Activated naive CD4-positive, alpha-beta T cell treated with Interleukin-2 at 50 U/mL for 16 hours (primary cell): Measurements from ENCODE around the gene CDC42EP3.

Experiments used
- DNase-seq: peaks from one replicate; pipeline ENCODE4 v3.0.0-alpha.2; 2020

Gene CDC42EP3

DNA sequence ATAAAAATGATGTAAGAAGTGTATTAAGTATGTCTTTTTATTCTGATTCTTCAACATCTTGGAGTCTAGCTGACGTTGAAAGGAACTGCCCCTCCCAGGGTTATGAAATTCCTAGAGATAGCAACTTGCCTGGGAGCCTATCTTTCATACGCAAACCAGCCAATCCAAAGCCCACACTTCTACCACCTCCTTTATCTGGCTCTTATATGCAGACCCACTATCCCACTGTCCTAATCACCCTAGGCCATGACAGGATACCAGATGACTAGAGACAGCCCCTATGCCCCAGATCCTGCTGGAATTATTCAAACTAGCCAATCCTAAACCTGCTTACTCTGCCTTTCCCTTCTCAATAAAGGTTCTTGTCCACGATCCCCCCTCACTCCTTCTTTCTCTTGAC is 11.8 kb upstream of the CDC42EP3 start:
- DNase-seq = no peak

DNA sequence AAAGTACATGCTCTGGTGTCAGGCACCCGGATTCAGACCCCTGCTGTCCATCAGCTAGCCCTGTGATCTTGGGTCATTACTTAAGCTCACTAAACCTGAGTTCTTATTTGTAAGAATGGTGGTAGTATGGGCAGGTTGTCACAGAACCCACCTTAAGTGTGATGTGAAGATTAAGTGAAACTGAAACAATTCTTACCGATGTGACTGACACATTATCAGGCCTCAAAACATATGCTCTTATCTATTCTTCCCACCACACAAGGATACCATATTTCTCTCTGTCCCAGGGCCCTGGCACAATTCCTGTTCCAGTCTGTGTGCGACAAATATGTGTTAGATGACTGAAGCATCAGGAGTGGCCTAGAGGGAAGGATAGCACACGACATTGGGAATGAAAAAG is 11.0 kb upstream of the CDC42EP3 start:
- DNase-seq = no peak

DNA sequence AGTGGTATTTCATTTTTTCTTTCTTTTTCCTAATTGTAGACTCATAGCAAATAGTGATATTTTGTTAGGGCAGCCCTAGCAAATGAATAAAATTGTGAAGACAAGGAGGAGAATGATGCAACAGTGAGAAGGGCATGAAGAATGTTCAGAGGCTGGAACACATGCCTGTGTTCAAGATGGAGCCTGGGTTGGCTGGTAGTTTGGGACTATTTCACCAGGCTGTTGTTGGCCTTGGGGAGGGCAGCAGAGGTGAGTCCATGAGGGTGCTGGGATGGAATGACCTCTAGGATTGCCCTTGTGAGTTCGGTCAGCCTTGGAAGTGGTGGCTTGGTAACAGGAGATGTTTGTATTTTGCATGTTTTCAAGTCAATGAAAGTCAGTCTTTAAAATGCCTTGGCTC is 10.1 kb upstream of the CDC42EP3 start:
- DNase-seq = no peak

DNA sequence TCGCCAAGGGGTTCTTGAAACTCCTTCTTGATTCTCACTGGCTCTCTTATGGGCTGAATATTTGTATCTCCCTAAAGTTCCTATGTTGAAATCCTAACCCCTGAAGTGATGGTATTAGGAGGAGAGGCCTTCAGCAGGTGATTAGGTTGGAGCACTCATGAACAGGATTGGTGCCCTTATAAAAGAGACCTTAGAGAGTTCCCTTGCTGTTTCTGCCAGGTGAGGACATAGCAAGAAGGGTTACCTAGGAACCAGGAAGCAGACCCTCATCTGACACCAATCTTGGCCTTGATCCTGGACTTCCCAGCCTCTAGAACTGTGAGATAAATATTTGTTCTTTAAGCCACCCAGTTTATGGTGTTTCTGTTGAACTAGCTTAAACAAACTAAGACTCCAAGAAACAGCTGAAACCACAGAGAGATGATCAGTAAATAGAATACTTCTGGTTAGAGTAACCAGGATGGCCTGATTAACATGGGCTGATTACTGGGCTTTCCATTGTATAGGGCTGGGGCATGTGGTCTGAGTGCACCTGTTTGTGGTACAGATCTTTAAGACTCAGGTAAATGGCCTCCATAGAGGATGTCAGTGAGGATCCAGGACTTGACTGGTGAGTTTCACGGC is 7.7 kb upstream of the CDC42EP3 start:
- no peak for DNase-seq

DNA sequence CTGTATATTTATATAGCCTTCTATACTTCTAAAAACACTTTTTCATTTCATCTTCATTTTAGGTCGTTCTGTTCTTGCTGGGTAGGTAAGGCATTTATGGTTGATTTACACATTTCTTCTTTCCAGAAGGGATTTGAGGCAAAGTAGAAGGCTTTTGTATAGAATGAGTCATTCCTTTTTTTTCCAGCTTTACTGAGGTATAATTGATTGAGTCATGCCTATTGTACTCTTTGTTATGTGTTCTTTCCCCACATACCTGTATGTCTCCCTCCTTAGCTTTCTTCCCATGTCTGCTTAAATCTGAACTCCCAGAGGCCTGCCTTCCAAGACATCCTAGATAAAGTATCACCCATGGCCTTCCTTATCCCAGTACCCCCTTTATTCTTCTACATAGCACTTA is 4.8 kb upstream of the CDC42EP3 start:
- DNase-seq = no peak

DNA sequence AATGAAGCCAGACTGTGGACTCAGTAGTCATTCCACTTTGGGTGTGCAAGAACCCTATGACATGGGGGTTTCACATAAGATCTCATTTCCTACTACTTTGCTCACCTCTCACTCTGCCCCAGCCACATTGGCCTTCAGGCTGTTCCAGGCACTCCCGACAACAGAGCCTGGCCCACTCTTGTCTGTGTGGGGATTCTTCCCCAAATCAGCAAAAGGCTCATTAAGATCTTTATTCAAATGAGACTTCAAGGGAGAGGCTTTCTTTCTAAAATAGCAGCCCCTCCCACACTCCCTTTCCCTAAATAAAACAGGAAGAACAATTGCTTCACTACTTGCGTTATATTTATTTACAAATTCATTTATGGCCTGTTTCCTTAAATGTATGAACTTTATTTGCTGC is 3.5 kb upstream of the CDC42EP3 start:
- no peak for DNase-seq

DNA sequence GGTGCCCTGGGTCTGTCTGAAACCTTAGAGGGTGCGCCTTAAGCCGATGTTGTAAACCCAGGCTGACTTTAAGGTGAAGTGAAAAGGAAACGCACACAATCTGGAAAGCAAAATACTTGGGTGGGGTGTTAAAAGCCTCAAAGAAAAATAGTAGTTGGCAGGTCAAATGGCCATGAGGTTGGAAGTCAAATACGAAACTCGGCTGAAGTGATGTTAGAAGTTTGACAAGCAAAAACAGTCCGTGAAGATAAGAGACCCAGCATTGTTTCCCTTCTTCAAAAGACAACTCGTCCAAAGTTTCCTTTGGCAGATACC is 1.4 kb upstream of the CDC42EP3 start:
- DNase-seq = no peak

DNA sequence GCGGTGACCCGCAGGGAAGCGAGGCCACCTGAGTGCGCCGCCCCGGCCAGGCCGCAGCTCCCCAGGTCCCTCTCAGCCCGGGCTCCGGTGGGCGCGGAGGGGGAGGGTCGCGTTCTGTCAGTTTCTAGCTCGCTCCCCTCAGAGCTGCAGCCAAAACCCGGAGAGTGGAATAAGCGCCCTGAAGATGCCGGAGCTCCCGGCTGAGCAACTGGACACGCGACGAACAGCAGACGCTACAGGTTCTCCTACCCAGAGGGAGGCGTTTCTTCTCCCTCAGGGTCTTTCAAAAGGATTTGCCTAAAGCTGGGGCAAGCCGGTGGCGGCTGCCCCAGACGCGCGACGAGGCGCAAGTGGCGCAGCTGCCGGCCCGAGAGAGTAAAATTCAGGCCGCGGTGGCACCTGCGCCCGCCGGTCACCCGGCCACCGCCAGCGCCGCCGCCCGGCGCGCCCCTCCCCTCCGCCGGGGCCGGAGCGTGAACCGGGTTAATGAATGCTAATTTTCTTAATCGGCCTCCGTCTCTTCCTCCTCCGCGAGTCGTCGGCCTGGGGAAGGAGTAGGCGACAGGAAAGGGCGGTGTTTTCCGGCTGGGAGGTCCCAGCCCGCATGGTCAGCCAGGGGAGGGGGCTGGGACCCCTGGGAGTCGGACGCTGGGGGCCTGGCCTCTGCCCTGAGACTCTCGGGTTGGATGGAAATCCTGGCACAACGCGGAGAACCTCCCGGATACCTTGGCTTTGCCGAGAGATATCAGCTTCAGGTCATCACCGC is 845 bp upstream of the CDC42EP3 start:
- peak; percentile 79 for DNase-seq

DNA sequence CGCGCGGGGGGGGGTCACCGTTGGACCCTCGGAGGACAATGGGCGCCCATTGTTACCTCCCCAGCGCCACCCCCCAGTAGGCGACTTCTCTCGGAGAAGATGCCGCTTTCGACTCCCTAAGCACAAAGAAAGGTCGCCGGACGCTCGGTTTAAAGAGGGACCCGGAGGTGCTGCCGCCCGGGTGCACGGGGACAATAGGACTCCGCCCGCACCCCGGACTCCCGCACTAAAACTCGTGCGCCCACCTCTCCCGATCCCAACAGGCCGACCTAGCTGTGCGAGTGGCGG is 318 bp upstream of the CDC42EP3 start:
- no peak for DNase-seq

DNA sequence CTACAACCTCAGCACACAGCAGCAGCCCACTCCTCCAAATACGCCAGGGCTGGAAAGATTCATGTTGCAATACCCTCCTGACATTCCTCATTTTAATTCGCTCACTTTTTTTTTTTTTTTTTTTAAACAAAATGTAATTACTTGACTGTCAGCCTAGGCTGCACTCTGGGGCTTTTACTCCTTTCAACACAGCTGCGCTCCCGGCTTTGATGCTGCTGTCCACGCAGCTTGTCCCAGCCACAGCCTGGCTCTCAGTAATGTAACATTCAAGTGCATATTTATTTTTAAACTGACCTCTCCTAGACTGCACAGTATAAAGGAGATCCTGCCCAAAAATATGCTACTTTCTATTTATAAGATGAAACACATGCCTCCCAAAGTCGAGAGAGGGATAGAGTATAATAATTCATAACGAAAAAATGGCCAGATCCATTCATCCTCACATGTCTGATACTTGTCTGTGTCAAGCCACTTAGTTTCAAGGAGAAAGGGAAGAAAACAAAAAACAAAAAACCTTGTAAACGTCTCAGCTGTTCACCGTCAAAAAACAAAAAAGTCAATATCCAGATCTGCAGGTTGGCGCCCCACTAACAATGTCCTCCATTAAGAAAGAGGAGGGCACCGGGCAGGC is 949 bp downstream of the CDC42EP3 start:
- DNase-seq = no peak

DNA sequence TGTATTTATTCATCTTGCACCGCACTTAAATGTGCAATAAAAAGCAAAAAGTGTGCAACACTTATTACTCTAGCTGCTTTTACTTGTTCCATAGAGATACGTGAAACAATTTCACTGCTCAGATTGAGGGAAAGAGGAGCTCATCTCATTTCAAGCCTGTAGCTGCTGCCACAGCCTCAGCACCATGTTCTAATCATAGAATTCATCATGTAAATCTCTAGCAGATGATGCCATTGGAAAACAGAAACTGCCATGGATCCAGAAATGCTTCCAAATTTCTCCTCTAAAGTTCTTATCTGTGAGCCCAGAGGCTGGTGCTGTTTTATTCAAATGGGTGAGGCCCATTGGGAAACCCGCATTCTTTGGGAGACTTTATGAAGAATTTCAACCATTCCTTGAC is 2.0 kb downstream of the CDC42EP3 start:
- DNase-seq = no peak

DNA sequence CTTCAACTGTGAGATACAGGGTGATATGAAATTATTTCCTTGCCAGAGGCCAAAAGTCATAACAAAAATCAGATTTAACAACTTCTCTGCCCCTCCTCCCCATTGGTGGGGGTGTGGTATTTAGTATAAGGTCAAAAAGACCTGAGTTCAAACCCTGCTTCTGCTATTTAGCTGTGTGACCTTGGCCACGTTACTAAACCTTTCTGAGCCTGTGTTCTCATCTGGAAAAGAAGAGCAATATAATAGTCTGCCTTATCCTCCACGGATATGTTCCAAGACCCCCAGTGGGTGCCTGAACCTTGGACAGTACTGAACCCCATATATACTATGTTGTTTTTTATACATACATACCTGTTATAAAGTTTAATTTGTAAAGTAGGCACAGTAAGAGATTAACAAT is 3.7 kb downstream of the CDC42EP3 start:
- no peak for DNase-seq

DNA sequence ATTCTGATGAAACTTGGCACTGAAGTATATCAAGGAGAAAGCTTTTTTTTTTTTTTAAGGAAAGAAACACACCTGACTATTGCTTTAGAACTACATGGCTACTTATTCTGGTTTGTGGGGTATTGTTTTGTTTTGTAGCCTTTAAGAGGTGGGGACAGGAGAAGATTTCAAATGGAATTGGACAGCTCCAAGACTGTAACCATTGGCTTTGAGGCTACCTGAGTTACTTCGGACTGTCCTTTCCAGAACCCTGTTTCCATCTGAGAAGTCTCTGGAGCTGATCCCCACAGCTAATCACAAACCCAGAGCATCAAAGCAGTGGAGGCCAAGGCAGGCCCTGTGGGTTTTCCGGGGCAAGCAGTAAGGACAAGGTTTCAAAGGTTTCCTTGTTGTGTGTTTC is 4.7 kb downstream of the CDC42EP3 start:
- DNase-seq = no peak

DNA sequence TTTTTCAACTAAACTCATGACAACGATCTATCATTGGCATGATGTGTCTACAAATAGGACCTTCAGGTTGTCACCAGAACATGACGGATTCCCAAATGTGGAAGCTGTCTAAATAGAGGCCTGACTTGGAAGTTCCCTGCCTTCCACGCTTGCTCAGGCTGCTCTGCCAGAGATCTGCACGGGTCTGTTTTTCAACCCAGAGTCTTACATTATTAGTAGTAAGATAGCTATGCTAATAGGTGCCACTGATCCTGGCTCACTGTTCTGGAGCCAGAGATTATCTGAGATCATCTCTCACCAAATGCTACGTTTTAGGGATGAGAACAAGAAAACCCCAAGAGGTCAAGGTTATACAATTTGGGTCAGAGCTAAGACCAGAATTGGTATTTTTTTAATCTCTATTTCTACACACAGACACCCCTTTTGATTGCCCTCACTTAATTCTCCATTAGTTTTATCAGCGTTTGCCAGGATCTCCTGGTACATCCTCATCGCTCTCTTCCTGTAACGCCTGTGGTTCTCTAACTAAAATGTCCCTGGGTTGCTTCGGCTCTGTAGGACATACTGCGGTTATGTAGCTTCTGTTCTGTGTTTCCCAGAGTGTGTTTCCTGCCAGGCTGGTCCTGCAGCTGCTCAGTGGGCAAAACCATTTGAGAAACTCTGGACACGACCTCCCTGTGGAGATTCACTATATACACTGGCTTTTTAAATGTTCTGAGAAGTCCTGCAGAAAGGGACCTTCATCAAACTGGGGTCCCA is 5.7 kb downstream of the CDC42EP3 start:
- DNase-seq = no peak

DNA sequence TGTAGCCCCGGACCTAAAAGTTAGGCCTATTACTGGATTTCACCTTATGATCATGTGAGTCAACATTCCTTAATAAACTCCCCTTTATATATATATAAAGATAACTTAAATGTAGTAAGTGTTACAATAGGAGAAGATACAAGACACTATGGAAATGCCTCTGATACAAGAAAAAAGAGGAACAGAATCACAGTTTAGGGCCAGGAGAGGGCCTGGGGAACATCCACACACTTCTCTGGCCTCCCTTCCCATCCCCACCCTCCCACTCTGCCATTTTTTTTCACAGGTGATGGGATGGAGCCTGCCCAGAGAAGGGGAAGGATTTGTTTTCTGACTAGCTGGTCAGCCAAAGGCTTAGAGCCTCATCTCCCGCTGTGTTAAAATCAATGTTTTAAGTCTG is 6.4 kb downstream of the CDC42EP3 start:
- DNase-seq = no peak

DNA sequence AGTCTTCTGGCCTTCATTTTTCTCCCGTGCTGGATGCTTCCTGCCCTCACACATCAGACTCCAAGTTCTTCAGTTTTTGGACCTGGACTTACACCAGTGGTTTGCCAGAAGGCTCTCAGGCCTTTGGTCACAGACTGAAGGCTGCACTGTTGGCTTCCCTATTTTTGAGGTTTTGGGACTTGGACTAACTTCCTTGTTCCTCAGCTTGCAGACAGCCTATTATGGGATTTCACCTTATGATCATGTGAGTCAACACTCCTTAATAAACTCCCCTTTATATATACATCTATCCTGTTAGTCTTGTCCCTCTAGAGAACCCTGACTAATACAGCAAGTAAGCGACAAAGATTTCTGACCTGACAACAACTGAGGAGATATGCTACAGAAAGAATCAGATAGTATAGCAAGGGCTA is 7.2 kb downstream of the CDC42EP3 start:
- no peak for DNase-seq

DNA sequence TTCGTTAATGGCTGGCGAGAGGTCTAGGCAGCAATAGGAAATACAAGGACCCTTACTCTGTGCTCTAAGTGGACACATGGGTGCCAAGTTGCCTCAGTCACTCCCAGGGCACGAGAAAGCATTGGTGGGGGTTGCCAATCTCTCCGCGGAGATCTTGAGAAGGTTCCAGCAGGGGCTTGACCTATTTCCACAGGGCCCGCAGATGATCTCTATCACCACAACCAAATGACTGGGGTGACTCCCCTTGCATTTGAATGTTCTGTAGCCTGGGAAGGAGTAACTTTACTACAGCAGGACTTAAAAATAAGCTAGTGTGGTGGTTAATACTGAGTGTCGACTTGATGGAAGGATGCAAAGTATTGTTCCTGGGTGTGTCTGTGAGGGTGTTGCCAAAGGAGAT is 8.1 kb downstream of the CDC42EP3 start:
- DNase-seq = no peak

DNA sequence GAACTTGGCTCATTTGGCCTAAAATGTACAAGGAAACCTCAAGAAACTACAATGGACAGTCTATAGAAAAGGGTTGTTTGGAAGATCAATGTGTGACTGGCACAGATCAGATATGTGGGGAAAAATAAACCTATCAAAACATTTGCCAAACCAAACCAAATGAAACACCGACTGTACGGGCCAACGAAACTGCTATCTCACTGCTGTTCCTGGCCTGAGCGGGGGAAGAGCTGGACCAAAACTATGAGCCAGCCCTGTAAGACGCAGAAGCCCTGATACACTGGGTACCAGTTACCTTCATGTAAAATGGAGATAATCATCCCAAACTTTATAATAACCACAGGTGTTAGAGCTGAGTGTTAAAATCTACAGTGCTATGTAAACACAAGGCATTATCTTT is 11.7 kb downstream of the CDC42EP3 start:
- no peak for DNase-seq

DNA sequence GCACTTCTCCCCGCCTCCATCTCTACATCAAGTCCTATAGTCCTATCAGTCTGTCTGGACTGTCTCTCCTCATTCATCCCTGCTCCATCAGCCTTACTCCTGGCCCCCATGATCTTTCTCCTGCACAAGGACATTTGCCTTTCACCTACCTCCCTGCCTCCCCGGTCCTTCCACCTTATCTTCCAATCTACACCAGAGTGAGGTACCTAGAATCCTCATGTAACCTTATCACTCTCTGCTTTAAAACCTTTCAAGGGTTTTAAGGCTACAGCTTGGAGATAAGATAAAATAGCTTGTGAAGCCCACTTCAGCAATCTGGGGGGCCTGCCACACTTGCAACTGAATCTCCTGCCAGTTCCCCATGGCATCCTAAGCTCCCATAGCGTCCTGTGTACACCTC is 12.8 kb downstream of the CDC42EP3 start:
- no peak for DNase-seq

DNA sequence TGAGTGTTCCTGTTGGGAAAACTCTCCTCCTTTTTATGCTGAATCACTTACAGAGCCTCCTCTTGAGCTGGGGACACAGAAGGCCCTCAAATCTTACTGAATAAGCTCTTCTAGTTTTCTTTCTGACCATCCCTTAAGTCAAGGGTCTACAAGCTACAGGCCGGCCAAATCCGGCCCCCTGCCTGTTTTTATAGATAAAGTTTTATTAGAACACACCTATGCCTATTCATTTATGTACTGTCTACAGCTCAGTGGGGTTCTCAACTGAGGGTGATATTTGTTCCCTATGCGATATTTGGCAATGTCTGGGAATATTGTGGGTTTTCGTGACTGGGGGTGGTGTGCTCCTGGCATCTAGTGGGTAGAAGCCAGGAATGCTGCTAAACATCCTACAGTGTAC is 14.0 kb downstream of the CDC42EP3 start:
- DNase-seq = no peak

DNA sequence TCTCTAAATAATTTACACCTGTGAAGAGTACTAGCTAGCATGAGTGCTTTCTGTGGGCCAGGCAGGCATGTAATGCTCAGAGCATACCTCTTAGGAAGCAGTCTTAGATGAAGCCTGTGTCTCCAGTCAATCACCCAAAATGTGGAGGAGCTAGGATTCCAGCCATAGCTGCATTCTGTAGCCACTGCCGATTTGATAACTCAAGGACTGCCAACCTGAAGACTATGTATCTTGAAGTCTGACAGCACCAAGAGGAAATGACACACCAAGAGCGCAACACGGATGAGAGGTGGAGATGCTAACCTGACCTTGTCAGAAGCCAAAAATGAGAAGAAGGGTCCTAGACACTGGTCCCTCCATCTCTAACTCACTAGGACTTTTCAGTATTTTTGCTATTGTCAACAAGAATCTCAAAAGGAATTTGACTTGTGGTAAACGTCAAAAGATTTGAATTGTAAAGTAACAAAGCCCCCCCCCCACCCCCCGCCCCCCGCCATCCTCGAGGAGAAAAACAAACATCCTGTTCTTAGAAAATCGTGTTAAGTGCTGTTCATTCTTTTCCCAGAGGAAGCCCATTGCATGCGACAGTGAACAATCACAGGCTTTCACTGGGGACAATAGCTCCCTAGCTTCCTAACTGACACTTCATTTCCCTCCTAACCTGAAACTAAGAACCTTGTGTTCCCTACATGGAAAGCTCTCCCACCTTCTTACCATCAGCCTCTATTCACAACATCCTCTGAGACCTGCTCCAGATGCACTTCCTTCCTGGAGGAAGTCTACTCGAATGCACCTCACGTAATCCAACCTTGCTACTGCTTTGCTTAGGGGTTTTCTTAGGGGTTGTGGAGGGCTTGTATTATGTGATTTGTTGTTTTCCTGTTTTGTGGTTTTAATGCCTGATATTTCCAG is 14.7 kb downstream of the CDC42EP3 start:
- no peak for DNase-seq

DNA sequence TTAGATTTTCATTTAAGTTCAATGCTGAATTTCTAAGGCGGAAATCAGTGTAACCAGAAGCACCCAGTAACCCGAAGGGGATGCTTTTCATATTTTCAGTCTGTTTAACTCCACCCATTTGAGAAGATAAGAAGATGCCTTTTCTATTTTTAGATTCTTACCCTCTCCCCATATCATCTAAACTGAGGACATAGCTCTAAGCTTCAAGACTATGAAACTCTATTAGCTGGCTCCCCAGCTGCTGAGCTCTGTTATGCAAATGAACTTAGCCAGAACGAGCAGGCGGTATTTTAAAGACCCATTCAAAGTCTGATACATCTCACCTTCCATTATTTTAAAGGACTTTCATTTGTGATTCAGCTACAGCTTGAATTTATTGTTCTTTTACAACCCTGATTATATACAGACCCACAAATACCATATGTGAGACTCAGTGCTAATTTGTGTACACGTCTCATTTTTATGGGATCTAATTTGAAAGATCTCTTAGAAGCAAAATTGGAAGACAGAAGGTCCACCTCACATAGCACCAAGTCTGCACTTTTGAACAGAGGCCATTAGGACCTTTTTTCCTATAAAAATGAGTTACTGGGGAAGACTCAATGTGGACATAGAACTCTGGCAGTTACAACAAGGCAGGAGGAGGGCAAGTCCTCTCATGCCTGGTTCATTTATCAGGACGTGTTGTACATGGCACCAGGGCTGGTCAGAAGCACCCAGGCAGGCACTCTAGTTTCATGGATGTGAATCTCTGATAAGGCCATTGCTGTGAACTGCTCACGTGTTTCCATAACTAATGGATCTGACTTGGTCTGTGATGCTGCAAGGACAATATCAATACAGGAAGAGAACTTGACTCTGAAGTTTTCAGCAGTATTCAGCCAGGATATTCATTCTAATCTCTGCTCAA is 16.3 kb downstream of the CDC42EP3 start:
- no peak for DNase-seq
